GM21737 (cell line): ENCODE results near the gene TUBE1.
A peak's percentile ranks its signal among the peaks of the same experiment; 100 is the strongest.
"Not testable (repeated sequence)": the region's sequence is repeated elsewhere in the genome, so short reads cannot be mapped to it uniquely, and the experiment has no call there.

Experiments
- ATAC-seq: cut with Tn5 transposase; IDR thresholded peaks from one replicate; pipeline ENCODE4 v1.9.1; 2021; ENCODE audit warnings: mild to moderate bottlenecking, moderate library complexity; ENCODE audit not compliant: unreplicated experiment

The TUBE1 gene

GRCh38 chr6:112087136-112087911 lies at the start of gene TUBE1, which contains the start of gene FAM229B:
Gene TUBE1 (minus strand): TSS chr6:112087482. CDS start chr6:112087434, 48 bp downstream.
Gene FAM229B (plus strand): TSS chr6:112087591. CDS start chr6:112099284, 11,693 bp downstream.
- ATAC-seq = peak; percentile 98

GRCh38 chr6:112130878-112131277 lies 43.6 kb upstream of the TUBE1 start:
- no peak for ATAC-seq

- no peak for ATAC-seq
These were observed 40.9 kb upstream of the TUBE1 start for GRCh38 chr6:112128208-112128607.

- ATAC-seq = no peak
These were observed 36.7 kb upstream of the TUBE1 start for GRCh38 chr6:112123982-112124381.

- ATAC-seq = no peak
These were observed 35.5 kb upstream of the TUBE1 start for GRCh38 chr6:112122756-112123155.

- no peak for ATAC-seq
These were observed 30.8 kb upstream of the TUBE1 start for GRCh38 chr6:112118034-112118433.

- ATAC-seq = no peak
These were observed 30.3 kb upstream of the TUBE1 start for GRCh38 chr6:112117554-112117953.

- no peak for ATAC-seq
These were observed 28.9 kb upstream of the TUBE1 start for GRCh38 chr6:112116221-112116620.

GRCh38 chr6:112114577-112115223 lies 27.4 kb upstream of the TUBE1 start:
- no peak for ATAC-seq

GRCh38 chr6:112113918-112114317 lies 26.6 kb upstream of the TUBE1 start:
- ATAC-seq = no peak

- no peak for ATAC-seq
These were observed 26.1 kb upstream of the TUBE1 start for GRCh38 chr6:112113431-112113830.

GRCh38 chr6:112109262-112109661 lies 22.0 kb upstream of the TUBE1 start:
- ATAC-seq = no peak

GRCh38 chr6:112106562-112106961 lies 19.3 kb upstream of the TUBE1 start:
- ATAC-seq = no peak

- ATAC-seq = not testable (repeated sequence)
These were observed 18.7 kb upstream of the TUBE1 start for GRCh38 chr6:112106026-112106425.

- ATAC-seq = no peak
These were observed 13.3 kb upstream of the TUBE1 start for GRCh38 chr6:112100561-112100960.

GRCh38 chr6:112096901-112097300 lies 9.6 kb upstream of the TUBE1 start:
- no peak for ATAC-seq

- no peak for ATAC-seq
These were observed 634 bp upstream of the TUBE1 start for GRCh38 chr6:112087916-112088315.

- peak; percentile 21 for ATAC-seq
These were observed 542 bp downstream of the TUBE1 start for GRCh38 chr6:112086744-112087135.

GRCh38 chr6:112085286-112086065 lies 1.8 kb downstream of the TUBE1 start:
- no peak for ATAC-seq

- no peak for ATAC-seq
These were observed 5.7 kb downstream of the TUBE1 start for GRCh38 chr6:112081569-112081968.

GRCh38 chr6:112066606-112067005 lies 20.7 kb downstream of the TUBE1 start:
- no peak for ATAC-seq
